HG03135 (cell line): Measurements from ENCODE around the gene RIC8B.
"Not testable (repeated sequence)": the region's sequence is repeated elsewhere in the genome, so short reads cannot be mapped to it uniquely, and the experiment has no call there.

Experiments used
- ATAC-seq: cut with Tn5 transposase; IDR thresholded peaks from one replicate; pipeline ENCODE4 v1.9.1; 2021; ENCODE audit warnings: mild to moderate bottlenecking, moderate library complexity; ENCODE audit not compliant: unreplicated experiment

Gene RIC8B

GRCh38 chr12:106774005-106774807 is at the start of gene RIC8B:
TSS of gene RIC8B (plus strand) at chr12:106774682. CDS start at chr12:106774746, 64 bp downstream.
- peak; percentile 84 for ATAC-seq

GRCh38 chr12:106724934-106725333 is 49.5 kb upstream of the RIC8B start:
- no peak for ATAC-seq

- not testable (repeated sequence) for ATAC-seq
Measured at GRCh38 chr12:106726603-106727202, 47.8 kb upstream of the RIC8B start.

- no peak for ATAC-seq
Measured at GRCh38 chr12:106729611-106730010, 44.9 kb upstream of the RIC8B start.

- ATAC-seq: no peak
Measured at GRCh38 chr12:106732890-106733289, 41.6 kb upstream of the RIC8B start.

- no peak for ATAC-seq
Measured at GRCh38 chr12:106733660-106734059, 40.8 kb upstream of the RIC8B start.

GRCh38 chr12:106736051-106736957 is 38.2 kb upstream of the RIC8B start:
- ATAC-seq: no peak

- ATAC-seq: no peak
Measured at GRCh38 chr12:106739318-106739717, 35.2 kb upstream of the RIC8B start.

GRCh38 chr12:106739815-106740530 is 34.5 kb upstream of the RIC8B start:
- ATAC-seq: no peak

GRCh38 chr12:106740818-106741217 is 33.7 kb upstream of the RIC8B start:
- no peak for ATAC-seq

GRCh38 chr12:106741247-106741646 is 33.2 kb upstream of the RIC8B start:
- no peak for ATAC-seq

GRCh38 chr12:106743270-106743988 is 31.1 kb upstream of the RIC8B start:
- ATAC-seq: no peak

- ATAC-seq: no peak
Measured at GRCh38 chr12:106744600-106744999, 29.9 kb upstream of the RIC8B start.

GRCh38 chr12:106745181-106745745 is 29.2 kb upstream of the RIC8B start:
- no peak for ATAC-seq

- ATAC-seq: no peak
Measured at GRCh38 chr12:106747973-106748436, 26.5 kb upstream of the RIC8B start.

- no peak for ATAC-seq
Measured at GRCh38 chr12:106750524-106750923, 24.0 kb upstream of the RIC8B start.

- peak; percentile 98 for ATAC-seq
Measured at GRCh38 chr12:106753526-106753925, 21.0 kb upstream of the RIC8B start.

GRCh38 chr12:106754331-106754730 is 20.2 kb upstream of the RIC8B start:
- ATAC-seq: no peak

- ATAC-seq: no peak
Measured at GRCh38 chr12:106757623-106758348, 16.7 kb upstream of the RIC8B start.
